ENCODE data around the gene LCORL. TPM values are rescaled to one million over a fixed set of nuclear protein-coding genes. Genes with fewer than 3 reads are reported as not detected.

LCORL gene
- total RNA-seq, 1 experiment from 2014 or later = 11.3 TPM

GRCh38 chr4:17932041-17932440 lies 89.5 kb downstream of the LCORL start:
- Mint-ChIP-seq H3K36me3 (ENCODE audit: insufficient read depth, unreplicated experiment) (no peaks in the 10 kb centered on the region), H3K4me1 (ENCODE audit: low read depth, unreplicated experiment) (no peaks in the 10 kb centered on the region), H3K4me3 (ENCODE audit: unreplicated experiment) (no peak overlapping the region), H3K27me3 (ENCODE audit: insufficient read depth, unreplicated experiment) (no peaks in the 10 kb centered on the region), H3K27ac (ENCODE audit: unreplicated experiment) (no peak overlapping the region), H3K9me3 (ENCODE audit: unreplicated experiment) (peaks cover 21% of the 10 kb centered on the region)
- peaks cover 4% of the 10 kb centered on the region; the same call in 1 of the 2 replicates for H3K9me3 ChIP-seq
- intact Hi-C loops (cut with micrococcal nuclease; ENCODE audit: unreplicated experiment) = loop anchor here (5.0 kb wide), 1 partner anchor 435 kb away; no protein-coding TSS in a partner anchor
- CTCF ChIA-PET = no interaction called here
- H3K4me1 ChIP-seq = no peaks in the 10 kb centered on the region
- no peaks in the 10 kb centered on the region for H3K36me3 ChIP-seq (ENCODE audit: control insufficient read depth, insufficient read depth, low read length)
- no peak overlapping the region for H3K4me3 ChIP-seq (ENCODE audit: low read depth, low read length)
- POLR2A ChIA-PET = no interaction called here
- BruUV-seq (replicated peaks) = no TSS peak
- H3K27me3 ChIP-seq (replicated peaks; ENCODE audit: control insufficient read depth, insufficient read depth, low read length) = no peaks in the 10 kb centered on the region
- no peak for TF ChIP-seq CTCF (IDR thresholded peaks at IDR 0.05; ENCODE audit: insufficient read depth in 1 of 2, low read depth in 1 of 2, low read length in 1 of 2, severe bottlenecking in 1 of 2, unreplicated experiment in 1 of 2)
- no peak for DNase-seq

- H3K27ac Mint-ChIP-seq (ENCODE audit: unreplicated experiment) = no peak overlapping the region
- TF ChIP-seq CTCF (IDR thresholded peaks at IDR 0.05; ENCODE audit: insufficient read depth in 1 of 2, low read depth in 1 of 2, low read length in 1 of 2, severe bottlenecking in 1 of 2, unreplicated experiment in 1 of 2) = no peak
- Histone ChIP-seq H3K9me3 (peaks cover 4% of the 10 kb centered on the region; the same call in 1 of the 2 replicates), H3K4me3 (ENCODE audit: low read depth, low read length) (no peak overlapping the region), H3K36me3 (ENCODE audit: control insufficient read depth, insufficient read depth, low read length) (no peaks in the 10 kb centered on the region), H3K4me1 (no peaks in the 10 kb centered on the region), H3K27me3 (replicated peaks; ENCODE audit: control insufficient read depth, insufficient read depth, low read length) (no peaks in the 10 kb centered on the region)
- H3K4me3 Mint-ChIP-seq (ENCODE audit: unreplicated experiment) = no peak overlapping the region
- peaks cover under 1% of the 10 kb centered on the region for H3K36me3 Mint-ChIP-seq (ENCODE audit: insufficient read depth, unreplicated experiment)
- no peak for DNase-seq
- H3K9me3 Mint-ChIP-seq (ENCODE audit: unreplicated experiment) = peaks cover 14% of the 10 kb centered on the region
- intact Hi-C loops (cut with micrococcal nuclease; ENCODE audit: unreplicated experiment) = loop anchor here (5.0 kb wide), 1 partner anchor 437 kb away; no protein-coding TSS in a partner anchor
- no peaks in the 10 kb centered on the region for H3K4me1 Mint-ChIP-seq (ENCODE audit: low read depth, unreplicated experiment)
- CTCF ChIA-PET = no interaction called here
- H3K27me3 Mint-ChIP-seq (ENCODE audit: insufficient read depth, unreplicated experiment) = no peaks in the 10 kb centered on the region
- BruUV-seq (replicated peaks) = no TSS peak
- POLR2A ChIA-PET = no interaction called here
These were observed 91.3 kb downstream of the LCORL start for GRCh38 chr4:17930256-17930655.

- no TSS peak for BruUV-seq (replicated peaks)
- CTCF ChIA-PET = no interaction called here
These were observed 97.4 kb downstream of the LCORL start for GRCh38 chr4:17924189-17924588.

More at GRCh38 chr4:17924189-17924588, 97.4 kb downstream of the LCORL start:
- DNase-seq = no peak
- H3K4me3 Mint-ChIP-seq (ENCODE audit: unreplicated experiment) = no peak overlapping the region
- no peak overlapping the region for H3K4me3 ChIP-seq (ENCODE audit: low read depth, low read length)
- H3K27me3 Mint-ChIP-seq (ENCODE audit: insufficient read depth, unreplicated experiment) = no peaks in the 10 kb centered on the region
- intact Hi-C loops (cut with micrococcal nuclease; ENCODE audit: unreplicated experiment) = no loop called here
- H3K36me3 ChIP-seq (ENCODE audit: control insufficient read depth, insufficient read depth, low read length) = no peaks in the 10 kb centered on the region
- H3K4me1 Mint-ChIP-seq (ENCODE audit: low read depth, unreplicated experiment) = peaks cover 7% of the 10 kb centered on the region
- no peaks in the 10 kb centered on the region for H3K9me3 ChIP-seq
- POLR2A ChIA-PET = no interaction called here
- no peaks in the 10 kb centered on the region for H3K9me3 Mint-ChIP-seq (ENCODE audit: unreplicated experiment)
- peaks cover 7% of the 10 kb centered on the region for H3K36me3 Mint-ChIP-seq (ENCODE audit: insufficient read depth, unreplicated experiment)
- H3K27me3 ChIP-seq (replicated peaks; ENCODE audit: control insufficient read depth, insufficient read depth, low read length) = no peaks in the 10 kb centered on the region
- no peak for TF ChIP-seq CTCF (IDR thresholded peaks at IDR 0.05; ENCODE audit: insufficient read depth in 1 of 2, low read depth in 1 of 2, low read length in 1 of 2, severe bottlenecking in 1 of 2, unreplicated experiment in 1 of 2)
- H3K4me1 ChIP-seq = peaks cover 7% of the 10 kb centered on the region; the same call in 1 of the 2 replicates
- no peak overlapping the region for H3K27ac Mint-ChIP-seq (ENCODE audit: unreplicated experiment)
